Naive thymus-derived CD8-positive, alpha-beta T cell (primary cell): ENCODE data around the gene MSH5. TPM values are rescaled to one million over a fixed set of nuclear protein-coding genes. Genes with fewer than 3 reads are reported as not detected.
"Not testable (repeated sequence)": the region's sequence is repeated elsewhere in the genome, so short reads cannot be mapped to it uniquely, and the experiment has no call there.

ENCODE experiments used
- ATAC-seq, 2 donors: fragments of 150-1000 bp; cut with Tn5 transposase in 1 of 2; sonication (Bioruptor Pico), chemical (Tn5 transposase) in 1 of 2; 1 replicate in 1 of 2; 2 replicates in 1 of 2; pipeline ENCODE4 v1.10.0; 2021; ENCODE audit warnings: mild to moderate bottlenecking in 2 of 2, moderate library complexity in 2 of 2
- POLR2A ChIA-PET: fragments of 350-600 bp; sonication (Branson Sonifier 250); formaldehyde crosslinking; loops from one replicate; lab custom pipeline; 2021; ENCODE audit warnings: antibody characterized with exemption; lab: Charles Lee
- DNase-seq, 10 donors: peaks; one replicate each; pipeline versions ENCODE4 v3.0.0 to v3.0.0-alpha.2; 2020 to 2022
- H3K27ac Mint-ChIP-seq, 10 donors: one replicate each; pipeline ENCODE4 v1.8.0; 2020 to 2022; ENCODE audit warnings: mild to moderate bottlenecking in 10 of 10, mixed read lengths in 10 of 10, moderate library complexity in 4 of 10, inconsistent platforms in 1 of 10
- H3K27me3 Mint-ChIP-seq, 5 donors: one replicate each; pipeline ENCODE4 v1.8.0; 2021 to 2022; ENCODE audit warnings: mixed read lengths in 5 of 5
- H3K36me3 Mint-ChIP-seq, 3 donors: one replicate each; pipeline ENCODE4 v1.8.0; 2020 to 2022; ENCODE audit warnings: mixed read lengths in 3 of 3, mild to moderate bottlenecking in 2 of 3, inconsistent platforms in 1 of 3
- H3K4me1 Mint-ChIP-seq, 4 donors: one replicate each; pipeline ENCODE4 v1.8.0; 2021 to 2022; ENCODE audit warnings: mixed read lengths in 4 of 4
- H3K4me3 Mint-ChIP-seq, 10 donors: one replicate each; pipeline ENCODE4 v1.8.0; 2020 to 2022; ENCODE audit warnings: mild to moderate bottlenecking in 10 of 10, mixed read lengths in 10 of 10, moderate library complexity in 6 of 10, inconsistent platforms in 1 of 10
- H3K9me3 Mint-ChIP-seq, 9 donors: one replicate each; pipeline ENCODE4 v1.8.0; 2020 to 2022; ENCODE audit warnings: mixed read lengths in 9 of 9, mild to moderate bottlenecking in 3 of 9, inconsistent platforms in 1 of 9, moderate library complexity in 1 of 9
- microRNA-seq: library from miRNA; unstranded; fragments of <30 nt; microRNA quantifications from one replicate; pipeline ENCODE4 v1.2.0, GENCODE V29; 2022; ENCODE audit warnings: borderline microRNAs expressed
- polyA plus RNA-seq, 3 donors: library from polyadenylated mRNA; unstranded; fragments of 300-500 nt; fragmentation: Illumina TruSeq; gene quantifications; one replicate each; pipeline ENCODE4 v1.2.3, GENCODE V29; 2021
- total RNA-seq, 8 experiments: library from RNA in 2 of 8; stranded (reverse) in 2 of 8; gene quantifications; one replicate each; pipeline ENCODE4 v1.2.3 and lab custom pipeline; 2021 to 2026

Gene MSH5
- total and polyA plus RNA-seq, 5 experiments from 2014 or later = 0.61 to 8.3 (median 1.1) TPM

DNA sequence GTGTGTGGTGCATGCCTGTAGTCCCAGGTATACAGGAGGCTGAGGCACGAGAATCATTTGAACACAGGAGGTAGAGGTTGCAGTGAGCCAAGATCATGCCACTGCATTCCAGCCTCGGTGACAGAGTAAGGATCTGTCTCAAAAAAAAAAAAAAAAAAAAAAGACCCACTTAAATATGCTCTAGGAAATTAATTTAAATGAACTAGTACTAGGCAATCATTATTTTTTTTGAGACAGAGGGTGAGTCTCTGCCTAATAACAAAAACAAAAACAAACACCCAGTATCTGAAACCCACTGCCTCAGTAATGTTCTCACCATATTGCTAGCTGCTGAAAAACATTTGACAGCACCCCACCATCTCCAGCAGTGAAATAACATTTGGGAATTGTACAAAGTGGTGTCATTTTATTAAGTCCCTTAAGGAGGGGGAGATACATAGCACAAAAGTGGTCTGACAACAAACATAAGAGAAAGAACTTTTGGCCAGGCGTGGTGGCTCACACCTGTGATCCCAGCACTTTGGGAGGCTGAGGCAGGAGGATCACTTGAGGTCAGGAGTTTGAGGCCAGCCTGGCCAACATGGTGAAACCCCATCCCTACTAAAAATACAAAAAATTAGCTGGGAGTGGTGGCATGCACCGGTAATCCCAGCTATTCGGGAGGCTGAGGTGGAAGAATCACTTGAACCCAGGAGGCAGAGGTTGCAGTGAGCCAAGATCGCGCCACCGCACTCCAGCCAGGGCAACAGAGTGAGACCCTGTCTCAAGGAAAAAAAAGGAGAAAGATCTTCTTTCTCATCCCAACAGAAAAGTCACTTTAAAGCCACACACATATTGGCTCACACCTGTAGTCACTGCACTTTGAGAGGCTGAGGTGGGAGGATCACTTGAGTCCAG is 61.5 kb downstream of the MSH5 start:
- not testable (repeated sequence) for ATAC-seq, H3K4me3 Mint-ChIP-seq, H3K9me3 Mint-ChIP-seq, DNase-seq, H3K27me3 Mint-ChIP-seq
- POLR2A ChIA-PET = interaction anchor here (0.7 kb wide), 2 partner anchors 167 to 1035 kb away, joined by 6 to 7 read pairs; no protein-coding TSS in a partner anchor
- peaks cover 14 to 47% (median 32%) of the 10 kb centered on the region in 4 donors for H3K4me1 Mint-ChIP-seq
- peak overlapping the region in 1 of 10 donors; percentile 29 for H3K27ac Mint-ChIP-seq
- peaks cover 0 to 23% (median 0%) of the 10 kb centered on the region in 3 donors for H3K36me3 Mint-ChIP-seq

- DNase-seq = no peak
- peak overlapping the region; percentile 91 to 98 (median 94) for H3K27ac Mint-ChIP-seq
- peak; percentile 32 to 41 for ATAC-seq
- H3K9me3 Mint-ChIP-seq = no peaks in the 10 kb centered on the region
- H3K4me1 Mint-ChIP-seq = peaks cover 10 to 35% (median 20%) of the 10 kb centered on the region in 4 donors
- H3K4me3 Mint-ChIP-seq = peak overlapping the region; percentile 84 to 97 (median 91)
- peaks cover 0 to 37% (median 8%) of the 10 kb centered on the region in 3 donors for H3K36me3 Mint-ChIP-seq
- no peaks in the 10 kb centered on the region for H3K27me3 Mint-ChIP-seq
- POLR2A ChIA-PET = interaction anchor here (0.6 to 4.2 kb wide), 16 partner anchors 8 to 283 kb away, joined by 3 to 63 read pairs (median 6); partner anchors contain the start of genes ABHD16A, BAG6, CLIC1 and HSPA1A
Measured at GRCh38 chr6:31805939-31806469, 66.2 kb downstream of the MSH5 start.

- H3K36me3 Mint-ChIP-seq = peaks cover 0 to 36% (median 13%) of the 10 kb centered on the region in 3 donors
- H3K27ac Mint-ChIP-seq = peak within 1 kb of the TSS; percentile 91 to 98 (median 94)
- no peaks in the 10 kb centered on the region for H3K27me3 Mint-ChIP-seq
- ATAC-seq = peak; percentile 97 to 98
- peak within 1 kb of the TSS; percentile 84 to 97 (median 91) for H3K4me3 Mint-ChIP-seq
- peak; percentile 95 to 98 (median 96) for DNase-seq
- H3K4me1 Mint-ChIP-seq = peaks cover 10 to 35% (median 20%) of the 10 kb centered on the region in 4 donors
- no peaks in the 10 kb centered on the region for H3K9me3 Mint-ChIP-seq
- POLR2A ChIA-PET = interaction anchor here (0.6 to 4.2 kb wide), 26 partner anchors 7 to 290 kb away, joined by 3 to 63 read pairs (median 5); partner anchors contain the start of genes ABHD16A, BAG6, C6orf47 and CLIC1
Measured at GRCh38 chr6:31806470-31807272, 66.9 kb downstream of the MSH5 start, which contains the start of gene LSM2. Gene LSM2, minus strand, starts transcription at chr6:31806966. Its CDS starts 209 bp downstream, at chr6:31806757.

GRCh38 chr6:31808599-31808998 is 68.8 kb downstream of the MSH5 start:
- not testable (repeated sequence) for DNase-seq, ATAC-seq, H3K27me3 Mint-ChIP-seq, H3K27ac Mint-ChIP-seq, H3K4me3 Mint-ChIP-seq, H3K9me3 Mint-ChIP-seq
- peaks cover 10 to 33% (median 24%) of the 10 kb centered on the region in 4 donors for H3K4me1 Mint-ChIP-seq
- peaks cover 0 to 24% (median 13%) of the 10 kb centered on the region in 3 donors for H3K36me3 Mint-ChIP-seq
- POLR2A ChIA-PET = interaction anchor here (0.6 to 2.3 kb wide), 5 partner anchors 9 to 27 kb away, joined by 3 to 12 read pairs (median 4); no protein-coding TSS in a partner anchor

DNA sequence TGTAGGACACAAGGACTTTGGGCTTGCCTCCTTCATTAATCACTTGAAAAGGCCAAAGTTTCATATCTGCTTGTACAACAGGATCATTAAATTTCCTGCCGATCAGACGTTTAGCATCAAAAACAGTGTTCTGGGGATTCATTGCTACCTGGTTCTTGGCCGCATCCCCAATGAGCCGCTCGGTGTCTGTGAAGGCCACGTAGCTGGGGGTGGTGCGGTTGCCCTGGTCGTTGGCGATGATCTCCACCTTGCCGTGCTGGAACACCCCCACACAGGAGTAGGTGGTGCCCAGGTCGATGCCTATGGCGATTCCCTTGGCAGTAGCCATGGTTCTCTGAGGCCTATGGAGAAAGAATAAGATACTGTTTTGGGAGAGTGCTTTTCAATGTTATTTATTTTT is 71.8 kb downstream of the MSH5 start:
- Mint-ChIP-seq H3K9me3 (no peaks in the 10 kb centered on the region), H3K27me3 (no peaks in the 10 kb centered on the region), H3K4me3 (no peak overlapping the region), H3K4me1 (peaks cover 4 to 26% (median 19%) of the 10 kb centered on the region in 4 donors), H3K36me3 (peaks cover 0 to 19% (median 13%) of the 10 kb centered on the region in 3 donors), H3K27ac (no peak overlapping the region)
- no peak for DNase-seq
- no peak for ATAC-seq
- POLR2A ChIA-PET = no interaction called here

Small RNAs within 50 kb of the gene (microRNA-seq; reads per million reads assigned to microRNA genes)
- gene MIR4646 = not detected

Other genes starting within 250 kb of the MSH5 start
Only the 30 nearest of the 43 such genes appear.
- 100 to 1,000 TPM; 450 to 469 TPM for gene LTB, start 157.6 kb upstream of the MSH5 start, total RNA-seq
- 1,000 to 10,000 TPM in 2 of 3 donors, 100 to 1,000 TPM in 1; 707 to 1,760 (median 1,173) TPM for gene LTB, start 157.6 kb upstream of the MSH5 start, polyA plus RNA-seq
- 10 to 100 TPM; 13.7 to 19.1 TPM for gene LST1, start 153.7 kb upstream of the MSH5 start, total RNA-seq
- 10 to 100 TPM; 13.4 to 18.0 (median 15.0) TPM for gene LST1, start 153.7 kb upstream of the MSH5 start, polyA plus RNA-seq
- 1 to 10 TPM; 8.5 to 8.8 TPM for gene NCR3, start 147.0 kb upstream of the MSH5 start, total RNA-seq
- gene NCR3, start 147.0 kb upstream of the MSH5 start, polyA plus RNA-seq = 10 to 100 TPM; 54.3 to 86.3 (median 76.0) TPM
- gene AIF1, start 124.8 kb upstream of the MSH5 start, total RNA-seq = 10 to 100 TPM; 23.0 to 27.3 TPM
- 100 to 1,000 TPM; 145 to 242 (median 239) TPM for gene AIF1, start 124.8 kb upstream of the MSH5 start, polyA plus RNA-seq
- gene PRRC2A, start 119.3 kb upstream of the MSH5 start, total RNA-seq = 100 to 1,000 TPM; 227 to 230 TPM
- 1 to 10 TPM; 4.5 to 7.1 (median 5.0) TPM for gene PRRC2A, start 119.3 kb upstream of the MSH5 start, polyA plus RNA-seq
- 100 to 1,000 TPM; 244 to 258 TPM for gene BAG6, start 87.3 kb upstream of the MSH5 start, total RNA-seq
- gene BAG6, start 87.3 kb upstream of the MSH5 start, polyA plus RNA-seq = 10 to 100 TPM; 17.7 to 21.5 (median 21.1) TPM
- 1 to 10 TPM; 2.2 to 3.1 TPM for gene APOM, start 84.1 kb upstream of the MSH5 start, total RNA-seq
- 1 to 10 TPM; 5.0 to 8.0 (median 5.5) TPM for gene APOM, start 84.1 kb upstream of the MSH5 start, polyA plus RNA-seq
- gene C6orf47, start 79.2 kb upstream of the MSH5 start, total RNA-seq = 10 to 100 TPM; 24.9 to 26.3 TPM
- 10 to 100 TPM; 17.0 to 36.7 (median 21.3) TPM for gene C6orf47, start 79.2 kb upstream of the MSH5 start, polyA plus RNA-seq
- 10 to 100 TPM; 26.6 to 27.9 TPM for gene GPANK1, start 75.0 kb upstream of the MSH5 start, total RNA-seq
- gene GPANK1, start 75.0 kb upstream of the MSH5 start, polyA plus RNA-seq = 10 to 100 TPM; 20.8 to 22.9 (median 21.2) TPM
- gene CSNK2B, start 73.9 kb upstream of the MSH5 start, total RNA-seq = 100 to 1,000 TPM; 131 to 133 TPM
- gene CSNK2B, start 73.9 kb upstream of the MSH5 start, polyA plus RNA-seq = 100 to 1,000 TPM; 214 to 230 (median 217) TPM
- gene LY6G5B, start 70.0 kb upstream of the MSH5 start, total RNA-seq = 10 to 100 TPM; 44.1 to 48.8 TPM
- gene LY6G5B, start 70.0 kb upstream of the MSH5 start, polyA plus RNA-seq = under 1 TPM in 1 of 3 donors, not detected in 2; 0.25 TPM
- gene LY6G5C, start 58.9 kb upstream of the MSH5 start, total RNA-seq = 1 to 10 TPM; 4.4 to 5.5 TPM
- gene LY6G5C, start 58.9 kb upstream of the MSH5 start, polyA plus RNA-seq = 1 to 10 TPM; 4.6 to 7.9 (median 7.6) TPM
- gene ABHD16A, start 36.7 kb upstream of the MSH5 start, total RNA-seq = 10 to 100 TPM; 58.4 to 59.9 TPM
- gene ABHD16A, start 36.7 kb upstream of the MSH5 start, polyA plus RNA-seq = 10 to 100 TPM; 26.9 to 35.5 (median 34.1) TPM
- gene LY6G6F, start 33.1 kb upstream of the MSH5 start, total RNA-seq = not detected
- not detected for gene LY6G6F, start 33.1 kb upstream of the MSH5 start, polyA plus RNA-seq
- gene LY6G6D, start 24.7 kb upstream of the MSH5 start, total RNA-seq = not detected
- not detected for gene LY6G6D, start 24.7 kb upstream of the MSH5 start, polyA plus RNA-seq
- gene LY6G6C, start 18.3 kb upstream of the MSH5 start, total RNA-seq = not detected
- gene LY6G6C, start 18.3 kb upstream of the MSH5 start, polyA plus RNA-seq = not detected
- gene MPIG6B, start 16.6 kb upstream of the MSH5 start, total RNA-seq = 1 to 10 TPM; 1.4 to 1.9 TPM
- gene MPIG6B, start 16.6 kb upstream of the MSH5 start, polyA plus RNA-seq = 1 to 10 TPM; 1.2 to 4.9 (median 1.3) TPM
- 1 to 10 TPM; 3.1 to 5.1 TPM for gene DDAH2, start 10.7 kb upstream of the MSH5 start, total RNA-seq
- gene DDAH2, start 10.7 kb upstream of the MSH5 start, polyA plus RNA-seq = 10 to 100 TPM in 2 of 3 donors, 1 to 10 TPM in 1; 8.0 to 14.7 (median 10.3) TPM
- gene CLIC1, start 3.5 kb upstream of the MSH5 start, total RNA-seq = 10 to 100 TPM; 23.7 to 27.1 TPM
- 100 to 1,000 TPM in 2 of 3 donors, 10 to 100 TPM in 1; 95.1 to 345 (median 114) TPM for gene CLIC1, start 3.5 kb upstream of the MSH5 start, polyA plus RNA-seq
- 1 to 10 TPM; 1.6 to 2.1 TPM for gene SAPCD1, start 22.7 kb downstream of the MSH5 start, total RNA-seq
- not detected for gene SAPCD1, start 22.7 kb downstream of the MSH5 start, polyA plus RNA-seq
- gene VWA7, start 37.3 kb downstream of the MSH5 start, total RNA-seq = under 1 TPM; 0.47 to 0.52 TPM
- under 1 TPM in 1 of 3 donors, not detected in 2; 0.34 TPM for gene VWA7, start 37.3 kb downstream of the MSH5 start, polyA plus RNA-seq
- gene VARS1, start 55.7 kb downstream of the MSH5 start, total RNA-seq = 10 to 100 TPM; 37.6 to 40.3 TPM
- gene VARS1, start 55.7 kb downstream of the MSH5 start, polyA plus RNA-seq = 10 to 100 TPM; 27.5 to 37.8 (median 30.3) TPM
- 10 to 100 TPM; 28.9 to 31.9 TPM for gene LSM2, start 67.0 kb downstream of the MSH5 start, total RNA-seq
- gene LSM2, start 67.0 kb downstream of the MSH5 start, polyA plus RNA-seq = 10 to 100 TPM; 67.1 to 80.3 (median 77.9) TPM
- 1 to 10 TPM; 3.5 to 4.0 TPM for gene HSPA1L, start 75.3 kb downstream of the MSH5 start, total RNA-seq
- gene HSPA1L, start 75.3 kb downstream of the MSH5 start, polyA plus RNA-seq = 1 to 10 TPM in 2 of 3 donors, under 1 TPM in 1; 0.56 to 1.6 (median 1.6) TPM
- gene HSPA1A, start 75.5 kb downstream of the MSH5 start, total RNA-seq = 10 to 100 TPM; 54.8 to 56.9 TPM
- 10 to 100 TPM in 2 of 3 donors, 1 to 10 TPM in 1; 6.9 to 17.3 (median 11.4) TPM for gene HSPA1A, start 75.5 kb downstream of the MSH5 start, polyA plus RNA-seq
- 10 to 100 TPM; 39.6 to 42.2 TPM for gene HSPA1B, start 87.7 kb downstream of the MSH5 start, total RNA-seq
- gene HSPA1B, start 87.7 kb downstream of the MSH5 start, polyA plus RNA-seq = 1 to 10 TPM in 2 of 3 donors, under 1 TPM in 1; 0.28 to 1.3 (median 1.2) TPM
- gene NEU1, start 122.8 kb downstream of the MSH5 start, total RNA-seq = 10 to 100 TPM; 15.0 to 15.8 TPM
- 10 to 100 TPM; 10.9 to 17.9 (median 16.2) TPM for gene NEU1, start 122.8 kb downstream of the MSH5 start, polyA plus RNA-seq
- gene SLC44A4, start 139.0 kb downstream of the MSH5 start, total RNA-seq = not detected
- not detected for gene SLC44A4, start 139.0 kb downstream of the MSH5 start, polyA plus RNA-seq
- gene EHMT2, start 157.7 kb downstream of the MSH5 start, total RNA-seq = 10 to 100 TPM; 77.1 to 81.8 TPM
- gene EHMT2, start 157.7 kb downstream of the MSH5 start, polyA plus RNA-seq = 10 to 100 TPM; 37.3 to 57.9 (median 43.0) TPM
- gene ZBTB12, start 162.1 kb downstream of the MSH5 start, total RNA-seq = 1 to 10 TPM; 3.1 to 3.7 TPM
- gene ZBTB12, start 162.1 kb downstream of the MSH5 start, polyA plus RNA-seq = not detected